Astrocyte of the hippocampus (primary cell): ENCODE data around the gene POLR3A.
A peak's percentile ranks its signal among the peaks of the same experiment; 100 is the strongest.

Source experiments
- DNase-seq: peaks from one replicate; pipeline ENCODE4 v3.0.0; 2011; ENCODE audit warnings: low read depth, low spot score

POLR3A gene

DNA sequence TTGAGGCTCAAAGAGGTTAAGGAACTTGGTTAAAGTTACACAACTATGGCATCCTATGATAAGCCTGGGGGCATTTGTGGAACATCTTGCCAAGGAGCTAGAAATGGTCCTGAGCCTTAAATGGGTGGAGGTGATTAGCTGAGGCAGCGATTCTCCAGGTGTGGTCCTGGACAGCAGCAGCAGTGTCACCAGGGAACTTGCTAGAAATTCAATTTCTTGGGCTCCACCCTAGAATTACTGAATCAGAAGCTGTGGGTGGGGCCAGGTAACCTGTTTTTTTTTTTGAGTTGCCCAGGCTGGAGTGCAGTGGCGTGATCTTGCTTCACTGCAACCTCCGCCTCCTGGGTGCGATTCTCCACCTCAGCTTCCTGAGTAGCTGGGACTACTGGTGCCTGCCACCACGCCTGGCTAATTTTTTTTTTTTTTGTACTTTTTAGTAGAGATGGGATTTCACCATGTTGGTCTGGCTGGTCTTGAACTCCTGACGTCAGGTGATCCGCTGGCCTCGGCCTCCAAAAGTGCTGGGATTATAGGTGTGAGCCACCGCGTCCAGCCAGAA, 17.5 kb upstream of the POLR3A start:
- no peak for DNase-seq

DNA sequence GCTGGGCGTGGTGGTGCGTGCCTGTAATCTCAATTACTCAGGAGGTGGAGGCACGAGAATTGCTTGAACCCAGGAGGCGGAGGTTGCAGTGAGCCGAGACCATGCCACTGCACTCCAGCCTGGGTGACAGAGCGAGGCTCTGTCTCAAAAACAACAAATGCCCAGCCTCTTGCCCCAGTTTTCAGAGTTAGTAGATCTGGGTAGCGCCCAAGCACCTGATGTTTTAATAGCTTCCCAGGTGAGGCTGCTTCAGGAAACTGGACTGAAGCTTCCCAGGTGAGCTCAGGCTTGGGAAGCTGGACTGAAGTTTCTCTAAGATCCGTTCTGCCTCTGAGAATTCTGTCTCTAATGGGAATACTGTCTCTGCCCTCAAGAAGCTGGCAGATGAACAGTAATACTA, 16.5 kb upstream of the POLR3A start:
- no peak for DNase-seq

DNA sequence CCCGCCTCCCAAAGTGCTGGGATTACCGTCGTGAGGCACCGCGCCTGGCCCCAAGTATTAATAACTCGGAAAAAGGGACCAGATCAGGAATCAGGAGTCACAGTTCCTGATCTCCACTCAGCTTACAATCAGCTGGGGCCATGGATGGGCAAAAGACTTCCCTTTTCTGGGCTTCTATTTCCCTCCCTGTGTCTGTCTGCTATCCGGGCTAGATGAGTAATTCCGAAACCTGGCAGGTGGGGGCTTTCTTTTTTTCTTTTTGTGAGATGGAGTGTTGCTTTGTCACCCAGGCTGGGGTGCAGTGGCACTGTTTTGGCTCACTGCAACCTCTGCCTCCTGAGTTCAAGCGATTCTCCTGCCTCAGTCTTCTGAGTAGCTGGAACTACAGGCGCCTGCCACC, 15.9 kb upstream of the POLR3A start:
- no peak for DNase-seq

DNA sequence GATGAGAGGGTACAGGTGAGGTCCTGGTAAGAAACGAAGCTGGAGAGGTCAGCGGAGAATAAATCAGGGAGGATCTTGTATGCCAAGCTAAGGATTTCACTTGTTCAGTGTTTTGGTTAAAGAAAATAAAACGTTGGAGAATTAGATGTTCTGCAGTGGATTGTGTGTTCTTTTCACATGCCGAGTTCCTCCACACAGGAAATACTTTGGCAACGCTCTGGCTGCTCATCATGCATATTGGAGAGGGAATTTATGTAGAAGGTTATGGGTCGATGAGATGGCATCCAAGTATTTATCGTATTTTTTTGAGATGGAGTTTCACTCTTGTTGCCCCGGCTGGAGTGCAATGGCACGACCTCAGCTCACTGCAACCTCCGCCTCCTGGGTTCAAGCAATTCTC, 15.4 kb upstream of the POLR3A start:
- no peak for DNase-seq

DNA sequence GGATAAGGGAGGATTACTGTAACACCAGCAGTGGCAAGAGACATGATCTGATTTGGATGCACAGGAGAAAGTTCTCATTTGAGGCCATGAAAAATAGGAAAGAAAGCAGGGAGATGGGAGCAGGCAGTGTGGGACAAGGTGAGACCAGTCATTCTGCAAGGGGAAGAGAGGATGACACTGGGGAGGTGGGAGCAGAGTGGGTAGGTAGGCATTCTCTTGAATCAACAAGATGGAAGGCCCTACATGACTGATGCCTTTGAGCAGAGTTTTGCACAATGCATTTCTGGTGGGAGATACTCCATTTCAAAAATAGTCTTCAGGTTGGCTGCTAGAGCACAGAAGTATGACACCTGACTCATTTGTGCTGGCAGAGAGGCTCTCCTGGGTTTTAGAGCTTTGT, 14.9 kb upstream of the POLR3A start:
- DNase-seq, result no peak

DNA sequence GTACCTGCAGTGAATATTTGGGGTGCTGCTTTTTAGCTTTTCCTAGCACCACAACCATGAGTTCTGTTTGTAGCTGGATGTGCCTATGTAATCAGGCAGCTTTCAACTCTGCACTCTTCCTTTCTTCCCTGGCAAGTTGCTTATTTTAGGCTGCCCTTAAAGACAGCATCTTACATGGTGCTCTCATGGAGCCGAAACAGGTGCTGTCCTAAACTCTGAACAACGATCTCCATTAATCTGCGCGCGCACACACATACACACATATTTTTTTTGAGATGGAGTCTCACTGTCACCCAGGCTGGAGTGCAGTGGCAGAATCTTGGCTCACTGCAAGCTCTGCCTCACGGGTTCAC, 13.4 kb upstream of the POLR3A start:
- DNase-seq, result no peak

DNA sequence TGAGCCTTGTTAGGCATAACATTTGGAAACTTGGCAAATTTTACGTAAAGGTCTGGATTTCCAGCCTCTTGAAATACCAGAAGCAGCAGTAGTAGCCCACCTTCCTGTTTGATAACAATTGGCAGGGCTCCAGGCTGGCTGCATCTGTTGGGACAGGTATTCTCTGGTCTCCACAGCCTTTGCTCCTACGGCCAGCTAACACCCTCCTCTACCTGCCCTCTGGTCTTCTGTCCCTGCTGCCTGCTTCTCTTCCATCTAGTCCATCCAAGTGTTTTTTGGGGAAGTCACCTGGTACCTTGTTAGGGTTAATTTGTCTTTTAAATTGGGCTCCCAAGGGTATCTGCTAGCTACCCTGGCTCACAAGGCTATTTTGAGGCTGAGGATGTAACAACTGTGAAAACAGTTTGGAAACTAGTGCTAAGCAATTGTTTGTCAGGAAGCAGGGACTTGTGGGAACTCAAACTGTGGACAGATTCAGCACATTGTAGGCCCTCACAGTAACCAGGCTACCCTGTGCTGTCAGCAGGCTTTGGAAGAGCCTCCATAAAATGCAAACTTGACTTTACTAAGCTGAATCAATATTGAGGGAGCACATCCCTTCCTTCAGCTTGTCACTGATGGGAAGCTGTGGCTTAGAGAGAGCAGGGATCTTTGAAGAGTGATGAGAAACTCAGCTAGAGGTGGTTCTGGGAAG, 12.9 kb upstream of the POLR3A start:
- no peak for DNase-seq

DNA sequence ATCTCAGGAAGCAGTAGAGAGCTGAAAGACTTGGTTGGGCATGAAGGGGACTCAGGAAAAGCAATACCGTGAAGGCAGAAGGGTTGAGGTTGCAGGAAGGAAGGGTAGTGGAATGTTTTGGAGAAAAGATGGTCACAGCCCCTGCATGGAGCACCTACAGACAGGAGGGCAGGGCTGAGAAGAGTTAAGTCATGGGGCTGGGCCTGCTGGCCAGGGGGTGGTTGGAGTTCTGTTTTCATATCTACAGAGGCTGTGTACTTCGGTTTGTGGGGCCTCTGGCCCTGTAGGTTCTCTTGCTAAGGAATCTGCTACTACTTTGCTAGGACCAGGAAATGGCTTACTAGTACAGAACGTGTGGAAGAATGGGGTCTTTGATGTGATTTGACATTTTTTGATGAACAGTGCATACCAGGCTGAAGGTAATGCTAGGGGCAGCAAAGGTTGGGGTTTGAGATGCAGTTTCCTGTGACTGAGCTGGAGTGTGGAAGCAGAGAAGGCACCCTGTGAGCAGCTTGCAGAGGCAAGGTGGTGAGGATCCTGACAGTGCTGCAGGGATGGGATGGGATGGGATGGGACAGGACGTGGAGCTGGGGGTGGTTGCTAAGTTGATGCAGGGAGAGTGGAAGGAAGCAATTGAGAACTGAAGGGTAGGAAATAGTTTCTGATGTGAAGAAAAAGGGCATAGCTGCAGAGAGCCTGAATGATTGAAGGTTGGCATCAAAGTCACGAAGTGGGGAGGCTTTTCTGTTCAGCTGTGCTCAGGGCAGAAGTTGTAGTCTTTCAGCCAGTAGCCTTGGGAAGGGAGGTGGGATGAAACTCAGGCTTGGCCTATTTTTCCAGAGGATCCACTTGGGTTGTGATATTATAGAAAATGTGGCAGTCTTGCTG, 12.1 kb upstream of the POLR3A start:
- DNase-seq, result no peak

DNA sequence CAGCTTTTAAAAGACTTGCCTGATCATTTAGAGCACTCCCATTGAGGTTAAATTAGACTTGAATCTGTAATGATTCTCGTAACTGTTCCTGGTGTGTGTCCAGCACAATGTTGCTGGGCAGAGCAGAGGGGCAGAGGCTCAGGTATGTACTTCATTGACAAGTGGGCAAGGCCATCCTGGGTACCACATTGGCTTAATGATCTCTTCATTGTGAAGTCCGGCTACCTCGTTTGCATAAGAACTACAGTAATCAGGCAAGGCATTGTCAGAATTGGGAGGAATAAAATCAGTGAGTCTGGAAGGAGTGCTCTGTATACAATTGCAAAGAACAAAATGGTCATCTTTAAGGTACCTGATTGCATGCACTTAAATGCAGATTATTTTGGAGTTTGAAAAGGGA, 10.4 kb upstream of the POLR3A start:
- DNase-seq, result no peak

DNA sequence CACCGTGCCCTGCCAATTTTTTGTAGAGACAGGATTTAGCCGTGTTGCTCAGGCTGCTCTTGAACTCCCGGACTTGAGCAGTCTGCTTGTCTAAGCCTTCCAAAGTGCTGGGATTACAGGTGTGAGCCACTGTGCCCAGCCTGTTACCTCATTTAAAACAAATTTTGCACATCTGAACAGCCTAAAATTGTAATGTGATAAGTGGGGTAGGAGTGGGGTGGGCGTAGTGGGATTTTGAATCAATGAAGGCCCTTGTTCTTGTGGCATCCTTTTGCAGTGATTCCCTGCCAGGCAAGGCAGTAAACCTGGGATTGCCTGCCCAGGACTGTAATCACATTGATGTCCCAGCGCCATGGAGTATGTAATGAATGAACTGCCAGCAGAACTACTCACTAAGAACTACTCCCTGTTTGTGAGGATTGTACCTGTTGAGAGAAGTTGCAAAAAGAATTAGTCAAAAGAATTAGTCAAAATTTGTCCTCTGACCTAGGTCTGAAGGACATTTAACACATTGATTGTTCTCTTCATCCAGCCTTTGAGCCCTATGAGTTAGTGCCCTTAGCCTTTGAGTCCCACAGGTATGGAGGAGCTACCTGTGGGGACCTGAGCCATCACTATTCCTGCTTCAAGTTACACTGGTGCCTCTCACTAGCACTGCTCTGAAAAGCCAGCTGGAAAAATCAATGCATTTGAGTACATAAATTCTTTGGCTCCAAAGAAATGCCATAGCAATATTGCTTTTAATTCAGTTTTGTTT, 9.7 kb upstream of the POLR3A start:
- DNase-seq, result no peak

DNA sequence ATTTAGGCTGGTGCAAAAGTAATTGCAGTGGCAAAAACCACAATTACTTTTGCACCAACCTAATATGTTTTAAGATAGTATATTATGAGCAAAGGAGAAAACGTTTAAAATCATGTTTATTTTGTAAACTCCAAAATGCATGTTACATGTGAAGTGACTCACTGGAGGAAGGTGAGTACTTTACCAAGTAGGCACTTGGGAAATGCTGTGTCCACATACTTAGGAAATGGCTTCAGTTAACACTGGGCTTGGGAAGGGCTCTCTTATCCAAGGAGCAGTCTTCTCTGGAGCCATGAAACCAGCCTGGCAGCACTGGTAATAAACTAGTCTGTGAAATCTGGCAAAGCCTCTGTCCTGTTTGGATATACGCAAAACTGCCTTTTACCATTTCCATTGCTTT, 8.8 kb upstream of the POLR3A start:
- DNase-seq, result no peak

DNA sequence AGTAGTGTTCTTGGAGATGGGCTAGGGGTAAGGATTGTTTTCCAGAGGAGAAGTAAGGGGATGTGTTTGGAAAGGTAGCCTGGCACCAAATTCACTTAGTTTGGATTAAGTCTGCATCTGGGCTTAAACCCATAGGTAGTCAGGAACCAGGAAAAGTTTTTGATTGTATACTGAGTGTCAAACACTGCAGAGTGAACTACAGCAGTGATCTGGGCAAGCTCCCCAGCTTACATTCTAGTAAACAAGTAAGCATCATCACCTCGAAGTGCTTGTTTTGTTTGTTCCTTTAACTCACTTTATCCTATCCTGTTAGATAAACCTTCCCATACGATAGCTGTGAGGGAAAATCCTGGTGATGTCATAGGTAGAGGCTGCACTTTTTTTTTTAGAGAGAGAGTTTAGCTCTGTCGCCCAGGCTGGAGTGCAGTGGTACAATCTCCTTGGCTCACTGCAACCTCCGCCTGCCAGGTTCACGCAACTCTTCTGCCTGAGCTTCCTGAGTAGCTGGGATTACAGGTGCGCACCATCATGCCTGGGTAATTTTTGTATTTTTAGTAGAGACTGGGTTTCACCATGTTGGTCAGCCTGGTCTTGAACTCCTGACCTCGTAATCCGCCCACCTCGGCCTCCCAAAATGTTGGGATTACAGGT, 6.7 kb upstream of the POLR3A start:
- no peak for DNase-seq

DNA sequence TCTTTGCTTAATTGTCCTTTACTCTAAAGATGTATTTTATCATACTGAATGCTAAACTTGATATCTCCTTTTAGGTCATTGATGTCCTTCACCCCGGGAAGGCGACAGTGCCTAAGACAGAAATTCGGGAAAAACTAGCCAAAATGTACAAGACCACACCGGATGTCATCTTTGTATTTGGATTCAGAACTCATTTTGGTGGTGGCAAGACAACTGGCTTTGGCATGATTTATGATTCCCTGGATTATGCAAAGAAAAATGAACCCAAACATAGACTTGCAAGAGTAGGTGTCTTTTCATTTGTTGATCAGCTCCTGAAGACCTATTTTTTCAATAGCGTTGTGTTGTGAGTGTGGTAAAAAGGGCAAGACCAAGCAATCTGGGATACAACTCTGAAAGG, 6.1 kb upstream of the POLR3A start:
- no peak for DNase-seq

DNA sequence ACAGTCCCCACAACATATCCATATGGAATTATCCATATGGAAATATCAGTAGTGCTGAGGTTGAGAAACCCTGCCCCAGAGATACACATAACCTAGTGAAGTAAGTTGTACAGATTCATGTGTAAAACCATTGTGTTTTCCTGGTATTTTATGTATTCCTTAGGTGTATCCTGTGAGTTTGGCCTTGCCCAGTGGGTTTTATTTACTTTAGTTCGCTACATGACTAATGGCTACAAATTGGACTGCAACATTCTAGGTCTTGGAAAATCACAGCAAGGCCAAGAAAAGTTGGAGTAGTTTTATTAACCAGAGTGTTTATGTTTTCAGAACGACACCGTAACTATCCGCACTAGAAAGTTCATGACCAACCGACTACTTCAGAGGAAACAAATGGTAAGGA, 5.7 kb upstream of the POLR3A start:
- DNase-seq, result peak; percentile 22

DNA sequence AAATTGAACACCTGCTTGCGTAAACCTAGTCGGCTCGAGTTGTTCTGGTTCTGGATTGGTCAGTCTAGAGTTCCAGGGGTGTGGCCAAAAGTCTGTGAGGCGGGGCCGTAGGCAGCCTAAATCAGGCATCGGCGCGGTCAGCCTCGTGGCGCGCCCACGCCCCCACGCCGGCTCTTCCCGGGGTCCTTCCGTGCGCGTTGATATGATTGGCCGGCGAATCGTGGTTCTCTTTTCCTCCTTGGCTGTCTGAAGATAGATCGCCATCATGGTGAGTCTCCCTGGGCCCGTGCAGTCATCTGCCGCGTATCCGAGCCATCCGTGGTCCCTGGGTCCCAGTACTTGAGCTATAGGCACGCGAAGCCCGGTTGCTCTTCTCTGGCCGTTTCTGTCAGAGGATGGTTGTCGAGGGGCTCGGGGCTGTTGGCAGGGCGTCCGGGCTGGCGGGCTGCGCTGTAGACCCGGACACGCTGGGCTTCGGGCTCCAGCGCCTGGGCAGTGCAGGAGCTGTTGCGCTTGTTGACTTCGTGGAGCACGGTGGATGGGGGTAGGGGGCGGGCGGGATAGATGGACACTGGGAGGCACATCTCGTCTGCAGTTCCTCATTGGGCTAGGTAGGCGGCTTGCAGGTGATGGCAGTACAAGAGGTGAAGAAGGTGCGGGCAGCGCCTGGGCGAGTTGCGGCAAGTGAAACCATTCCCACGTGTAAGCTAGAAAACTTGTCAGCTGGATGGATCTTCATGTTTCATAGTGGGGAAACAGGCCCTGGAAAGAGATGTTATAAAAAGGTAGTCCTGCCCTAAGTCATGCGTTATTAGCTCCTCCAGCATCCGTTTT, 4.5 kb upstream of the POLR3A start, which contains the start of gene RPS24:
TSS of gene RPS24 (plus strand) at position 227 of the 834 bp plus-strand sequence. CDS start at position 266, 39 bp downstream.
- peak; percentile 99 for DNase-seq

DNA sequence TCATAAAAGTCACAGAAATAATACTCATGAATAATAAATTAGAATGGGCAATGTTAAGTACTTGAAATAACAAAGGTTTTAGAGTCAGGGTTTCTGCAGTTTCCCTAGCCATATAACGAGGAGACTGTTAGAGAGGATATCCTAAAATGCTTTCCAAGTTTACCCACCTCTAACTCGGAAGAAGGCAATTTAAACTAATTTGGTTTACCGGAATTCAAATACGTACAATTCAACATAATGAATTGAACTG, 4.0 kb upstream of the POLR3A start:
- no peak for DNase-seq

DNA sequence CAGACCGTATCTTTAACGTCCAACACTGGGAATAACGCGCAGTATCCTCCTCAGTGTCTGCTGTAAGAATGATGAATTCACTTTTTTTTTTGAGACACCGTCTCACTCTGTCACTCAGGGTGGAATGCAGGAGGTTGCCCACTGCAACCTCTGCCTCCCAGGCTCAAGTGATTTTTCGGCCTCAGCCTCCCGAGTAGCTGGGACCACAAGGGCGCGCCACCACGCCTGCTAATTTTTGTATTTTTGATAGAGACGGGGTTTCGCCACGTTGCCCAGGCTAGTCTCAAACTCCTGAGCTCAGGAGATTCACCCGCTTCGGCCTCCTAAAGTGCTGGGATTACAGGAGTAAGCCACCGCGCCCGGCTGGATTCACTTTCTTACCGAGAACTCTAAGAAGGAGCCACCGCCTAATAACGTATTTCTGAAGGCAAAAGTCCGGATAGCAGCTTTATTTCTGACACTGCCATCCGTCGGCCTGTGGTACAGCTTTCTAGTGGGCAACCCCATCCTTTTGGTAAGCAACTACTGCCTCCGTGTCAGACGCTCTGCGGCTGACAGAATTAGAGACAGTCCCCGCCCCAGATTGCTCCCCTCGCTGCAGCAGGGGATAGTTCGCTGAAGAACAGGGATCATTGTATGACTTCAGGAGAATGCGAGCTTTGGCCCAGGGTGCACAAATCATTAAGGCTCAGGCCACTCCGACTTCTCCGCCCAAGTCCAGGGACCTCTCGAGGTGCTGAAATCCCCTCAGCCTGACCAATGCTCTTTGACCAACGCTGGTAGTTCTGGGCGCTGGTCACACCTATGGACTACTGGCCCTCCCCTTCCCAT, 662 bp downstream of the POLR3A start:
- DNase-seq, result peak; percentile 66

DNA sequence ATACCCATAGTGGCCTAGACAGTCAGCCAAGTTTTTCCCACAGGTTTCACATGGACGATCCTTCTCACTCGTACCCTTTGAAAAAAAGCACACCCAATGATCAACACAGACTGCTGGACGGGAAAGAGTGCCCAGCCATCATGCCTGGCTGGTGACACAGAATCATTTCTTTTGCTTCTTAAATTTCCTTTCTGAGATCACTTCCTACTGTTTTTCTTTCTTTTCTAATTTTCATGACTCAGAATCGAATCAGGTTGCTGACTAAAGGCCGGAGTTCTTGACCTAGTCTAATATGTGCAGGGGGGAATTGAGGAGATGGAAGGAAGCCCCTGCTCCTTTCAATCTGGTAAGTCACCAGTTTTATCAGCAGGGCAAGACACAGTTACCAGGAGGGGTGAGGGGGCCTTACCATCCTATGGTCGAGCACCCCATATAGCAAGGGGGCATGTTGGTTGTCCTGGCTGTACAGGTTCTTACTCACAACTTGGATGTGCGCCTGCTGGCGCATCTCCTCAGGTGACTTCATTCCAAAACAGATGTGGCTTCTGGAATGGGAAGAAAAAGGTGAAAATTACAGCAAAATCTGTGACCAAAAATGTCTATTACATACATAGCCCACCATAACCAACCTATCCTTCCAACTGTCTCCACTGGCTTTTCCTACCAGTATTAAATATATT, 3.5 kb downstream of the POLR3A start:
- DNase-seq, result peak; percentile 60

DNA sequence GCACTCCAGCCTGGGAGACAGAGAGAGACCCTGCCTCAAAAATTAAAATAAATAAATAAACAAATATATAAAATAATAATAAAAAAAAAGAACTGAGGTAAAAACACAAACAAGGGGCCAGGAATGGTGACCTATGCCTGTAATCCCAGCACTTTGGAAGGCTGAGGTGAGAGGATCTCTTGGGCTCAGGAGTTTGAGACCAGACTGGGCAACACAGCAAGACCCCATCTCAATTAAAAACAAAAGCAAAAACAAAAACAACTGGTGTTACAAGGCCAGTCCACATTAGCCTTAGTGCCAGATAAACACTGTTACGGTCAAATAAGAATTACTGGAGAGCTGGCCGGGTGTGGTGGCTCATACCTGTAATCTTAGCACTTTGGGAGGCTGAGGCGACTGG, 5.6 kb downstream of the POLR3A start:
- no peak for DNase-seq

DNA sequence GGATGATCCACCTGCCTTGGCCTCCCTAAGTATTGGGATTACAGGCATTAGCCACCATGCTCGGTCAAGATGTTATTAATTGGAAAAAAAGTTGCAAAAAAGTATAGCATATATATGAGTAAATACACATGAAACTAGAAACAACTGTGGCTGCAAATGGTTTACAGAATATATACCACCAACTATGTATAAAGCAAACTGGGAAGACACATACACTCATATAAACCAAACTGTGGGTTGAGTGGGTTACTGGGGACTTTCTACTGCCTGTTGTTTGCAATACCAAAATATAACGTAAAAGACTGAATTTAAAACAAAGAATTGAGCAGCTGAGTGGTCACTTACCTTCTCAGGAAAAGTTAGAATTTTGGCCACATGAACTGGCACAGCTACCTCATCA, 8.1 kb downstream of the POLR3A start:
- DNase-seq, result no peak
